Tibial artery (tissue), 4 donors: ENCODE measurements around the gene CTBP1.

Experiments
- DNase-seq, 2 donors: peaks; one replicate each; pipeline ENCODE4 v3.0.0-alpha.2; 2019
- H3K27ac ChIP-seq, 2 donors: fragments of 200-600 bp; sonication (generic) in 1 of 2; 1 replicate in 1 of 2; 2 replicates in 1 of 2; pipeline ENCODE4 v1.5.1; 2018 to 2019; ENCODE audit warnings: mild to moderate bottlenecking in 1 of 2
- H3K27me3 ChIP-seq, 2 donors: fragments of 200-600 bp; sonication (generic) in 1 of 2; one replicate each; pipeline versions ENCODE4 v1.5.1 to v1.6.0; 2016 to 2019
- H3K36me3 ChIP-seq, 3 donors: fragments of 200-600 bp; sonication (generic) in 2 of 3; one replicate each; pipeline ENCODE4 v1.5.1; 2016 to 2019; ENCODE audit warnings: mild to moderate bottlenecking in 2 of 3
- H3K4me1 ChIP-seq, 4 donors: fragments of 200-600 bp; sonication (generic) in 2 of 4; 1 replicate in 3 of 4; 2 replicates in 1 of 4; pipeline ENCODE4 v1.5.1; 2016 to 2019
- H3K4me3 ChIP-seq, 2 donors: fragments of 200-600 bp; sonication (generic) in 1 of 2; 1 replicate in 1 of 2; 2 replicates in 1 of 2; pipeline ENCODE4 v1.5.1; 2018 to 2019; ENCODE audit warnings: mild to moderate bottlenecking in 2 of 2
- H3K9me3 ChIP-seq, 3 donors: fragments of 200-600 bp; sonication (generic) in 1 of 3; one replicate each; pipeline ENCODE4 v1.5.1; 2016 to 2019
- CTCF ChIP-seq, 2 experiments: fragments of 200-600 bp in 1 of 2; fragments of 450-650 bp in 1 of 2; IDR thresholded peaks; one replicate each; pipeline ENCODE4 v1.5.1; 2017 to 2019; ENCODE audit warnings: antibody characterized with exemption in 2 of 2, mild to moderate bottlenecking in 1 of 2, moderate library complexity in 1 of 2
- intact Hi-C: fragments of 100-400 bp; cut with DNase I; formaldehyde crosslinking; loops from one replicate; pipeline ENCODE4 v1.15.0; 2023; ENCODE audit warnings: low total_unique reads

The CTBP1 gene

GRCh38 chr4:1194010-1194900 lies 54.7 kb downstream of the CTBP1 start:
- H3K4me1 ChIP-seq: peaks cover 6 to 41% (median 39%) of the 10 kb centered on the region in 4 donors
- no peaks in the 10 kb centered on the region for H3K27me3 ChIP-seq
- H3K4me3 ChIP-seq: peak overlapping the region; percentile 23 to 47
- TF ChIP-seq CTCF (IDR thresholded peaks at IDR 0.05): no peak
- intact Hi-C loops: no loop called here
- DNase-seq: peak; percentile 52 to 87
- no peaks in the 10 kb centered on the region for H3K36me3 ChIP-seq
- H3K27ac ChIP-seq: peak overlapping the region; percentile 90 to 93
- no peaks in the 10 kb centered on the region for H3K9me3 ChIP-seq

GRCh38 chr4:1193206-1194009 lies 55.5 kb downstream of the CTBP1 start:
- peak overlapping the region in 1 of 2 donors; percentile 28 for H3K4me3 ChIP-seq
- peaks cover 6 to 41% (median 39%) of the 10 kb centered on the region in 4 donors for H3K4me1 ChIP-seq
- intact Hi-C loops: no loop called here
- peak overlapping the region; percentile 90 to 93 for H3K27ac ChIP-seq
- DNase-seq: peak in 1 of 2 donors; percentile 17
- H3K27me3 ChIP-seq: no peaks in the 10 kb centered on the region
- no peaks in the 10 kb centered on the region for H3K36me3 ChIP-seq
- H3K9me3 ChIP-seq: no peaks in the 10 kb centered on the region
- TF ChIP-seq CTCF (IDR thresholded peaks at IDR 0.05): no peak

GRCh38 chr4:1192493-1193205 lies 56.3 kb downstream of the CTBP1 start:
- no peak for TF ChIP-seq CTCF (IDR thresholded peaks at IDR 0.05)
- no peaks in the 10 kb centered on the region for H3K36me3 ChIP-seq
- no peaks in the 10 kb centered on the region for H3K9me3 ChIP-seq
- peaks cover 6 to 41% (median 39%) of the 10 kb centered on the region in 4 donors for H3K4me1 ChIP-seq
- H3K27me3 ChIP-seq: no peaks in the 10 kb centered on the region
- H3K4me3 ChIP-seq: peak overlapping the region; percentile 6 to 28
- peak; percentile 28 to 76 for DNase-seq
- peak overlapping the region; percentile 90 to 93 for H3K27ac ChIP-seq
- intact Hi-C loops: no loop called here

GRCh38 chr4:1192091-1192492 lies 56.8 kb downstream of the CTBP1 start:
- DNase-seq: peak; percentile 92 to 96
- Histone ChIP-seq H3K9me3 (no peaks in the 10 kb centered on the region), H3K4me3 (peak overlapping the region; percentile 6 to 28), H3K27ac (peak overlapping the region; percentile 90 to 93), H3K4me1 (peaks cover 6 to 41% (median 39%) of the 10 kb centered on the region in 4 donors), H3K27me3 (no peaks in the 10 kb centered on the region), H3K36me3 (no peaks in the 10 kb centered on the region)
- TF ChIP-seq CTCF (IDR thresholded peaks at IDR 0.05): no peak
- intact Hi-C loops: no loop called here

- H3K36me3 ChIP-seq: no peaks in the 10 kb centered on the region
- no peak for TF ChIP-seq CTCF (IDR thresholded peaks at IDR 0.05)
- H3K4me3 ChIP-seq: no peak overlapping the region
- H3K27me3 ChIP-seq: no peaks in the 10 kb centered on the region
- no peaks in the 10 kb centered on the region for H3K9me3 ChIP-seq
- peak in 1 of 2 donors; percentile 18 for DNase-seq
- H3K27ac ChIP-seq: peak overlapping the region; percentile 90 to 93
- peaks cover 6 to 41% (median 39%) of the 10 kb centered on the region in 4 donors for H3K4me1 ChIP-seq
- intact Hi-C loops: no loop called here
Measured at GRCh38 chr4:1191621-1192020, 57.3 kb downstream of the CTBP1 start.
